ENCODE measurements around the gene NSF.

DNA sequence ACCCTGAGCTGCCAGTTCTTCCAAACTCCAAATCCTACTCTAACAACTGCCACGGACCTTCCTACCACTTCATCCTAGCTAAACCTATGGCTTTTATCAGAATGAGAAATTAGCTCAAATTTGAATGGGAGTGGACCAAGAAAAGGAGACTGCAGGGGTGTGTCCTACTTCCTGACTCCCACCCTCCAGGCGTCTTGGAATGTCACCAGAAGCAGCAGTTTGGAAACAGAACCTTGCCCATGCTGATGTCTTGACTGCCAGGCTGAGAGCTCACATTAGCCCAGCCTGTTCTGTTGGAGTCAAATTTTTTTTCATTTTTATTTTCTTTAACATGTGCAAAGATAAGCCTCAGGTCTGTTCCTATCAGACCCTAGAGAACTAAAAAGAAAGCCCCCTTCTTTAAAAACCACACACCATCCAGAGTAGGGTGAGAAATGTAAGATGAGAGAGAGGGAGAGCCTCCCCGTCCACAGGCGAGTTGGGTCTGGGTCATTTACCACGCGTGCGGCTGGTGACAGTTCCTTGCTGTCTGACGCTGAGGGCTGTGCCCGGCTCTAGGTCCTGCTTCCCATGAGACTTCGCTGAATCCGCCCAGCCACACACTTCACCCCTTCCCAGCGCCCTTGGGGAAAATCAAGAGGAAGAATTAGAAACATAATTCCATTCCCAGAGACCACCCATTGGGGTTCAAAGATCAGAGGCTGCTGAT is 173.7 kb downstream of the NSF start:
- TF ChIP-seq POLR2A (IDR thresholded peaks at IDR 0.05): no peak
- TF ChIP-seq, protein P1, sequence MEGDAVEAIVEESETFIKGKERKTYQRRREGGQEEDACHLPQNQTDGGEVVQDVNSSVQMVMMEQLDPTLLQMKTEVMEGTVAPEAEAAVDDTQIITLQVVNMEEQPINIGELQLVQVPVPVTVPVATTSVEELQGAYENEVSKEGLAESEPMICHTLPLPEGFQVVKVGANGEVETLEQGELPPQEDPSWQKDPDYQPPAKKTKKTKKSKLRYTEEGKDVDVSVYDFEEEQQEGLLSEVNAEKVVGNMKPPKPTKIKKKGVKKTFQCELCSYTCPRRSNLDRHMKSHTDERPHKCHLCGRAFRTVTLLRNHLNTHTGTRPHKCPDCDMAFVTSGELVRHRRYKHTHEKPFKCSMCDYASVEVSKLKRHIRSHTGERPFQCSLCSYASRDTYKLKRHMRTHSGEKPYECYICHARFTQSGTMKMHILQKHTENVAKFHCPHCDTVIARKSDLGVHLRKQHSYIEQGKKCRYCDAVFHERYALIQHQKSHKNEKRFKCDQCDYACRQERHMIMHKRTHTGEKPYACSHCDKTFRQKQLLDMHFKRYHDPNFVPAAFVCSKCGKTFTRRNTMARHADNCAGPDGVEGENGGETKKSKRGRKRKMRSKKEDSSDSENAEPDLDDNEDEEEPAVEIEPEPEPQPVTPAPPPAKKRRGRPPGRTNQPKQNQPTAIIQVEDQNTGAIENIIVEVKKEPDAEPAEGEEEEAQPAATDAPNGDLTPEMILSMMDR (IDR thresholded peaks at IDR 0.05): no peak
